Measurements from ENCODE around the gene MAP2K5.

Gene MAP2K5

GRCh38 chr15:67505675-67506572, 36.6 kb upstream of the MAP2K5 start:
- no peak for TF ChIP-seq CTCF (IDR thresholded peaks at IDR 0.05; ENCODE audit: control insufficient read depth, extremely low read depth, insufficient read depth)
- H3K4me3 ChIP-seq (ENCODE audit: low read depth, low read length) = no peak overlapping the region
- peak; percentile 43 for DNase-seq (ENCODE audit: low read depth)

- no peak for DNase-seq (ENCODE audit: low read depth)
- no peak for TF ChIP-seq CTCF (IDR thresholded peaks at IDR 0.05; ENCODE audit: control insufficient read depth, extremely low read depth, insufficient read depth)
- H3K4me3 ChIP-seq (ENCODE audit: low read depth, low read length) = no peak overlapping the region
These were observed 35.4 kb upstream of the MAP2K5 start for GRCh38 chr15:67506775-67507747.

GRCh38 chr15:67508407-67508806, 34.1 kb upstream of the MAP2K5 start:
- TF ChIP-seq CTCF (IDR thresholded peaks at IDR 0.05; ENCODE audit: control insufficient read depth, extremely low read depth, insufficient read depth) = no peak

GRCh38 chr15:67509918-67510317, 32.6 kb upstream of the MAP2K5 start:
- no peak for DNase-seq (ENCODE audit: low read depth)
- no peak for TF ChIP-seq CTCF (IDR thresholded peaks at IDR 0.05; ENCODE audit: control insufficient read depth, extremely low read depth, insufficient read depth)
- no peak overlapping the region for H3K4me3 ChIP-seq (ENCODE audit: low read depth, low read length)

More at GRCh38 chr15:67508407-67508806, 34.1 kb upstream of the MAP2K5 start:
- no peak overlapping the region for H3K4me3 ChIP-seq (ENCODE audit: low read depth, low read length)
- no peak for DNase-seq (ENCODE audit: low read depth)

- no peak overlapping the region for H3K4me3 ChIP-seq (ENCODE audit: low read depth, low read length)
- TF ChIP-seq CTCF (IDR thresholded peaks at IDR 0.05; ENCODE audit: control insufficient read depth, extremely low read depth, insufficient read depth) = no peak
- DNase-seq (ENCODE audit: low read depth) = no peak
These were observed 31.8 kb upstream of the MAP2K5 start for GRCh38 chr15:67510597-67511190.

- H3K4me3 ChIP-seq (ENCODE audit: low read depth, low read length) = no peak overlapping the region
- no peak for TF ChIP-seq CTCF (IDR thresholded peaks at IDR 0.05; ENCODE audit: control insufficient read depth, extremely low read depth, insufficient read depth)
- no peak for DNase-seq (ENCODE audit: low read depth)
These were observed 30.9 kb upstream of the MAP2K5 start for GRCh38 chr15:67511606-67512005.

Measured in LNCaP clone FGC (cell line).